AG09309 (cell line): ENCODE measurements around the gene SLC25A41.

ENCODE experiments used
- DNase-seq: peaks from one replicate; pipeline ENCODE4 v3.0.0-alpha.2; 2010; ENCODE audit warnings: low read depth
- H3K4me3 ChIP-seq: 2 replicates; pipeline ENCODE4 v1.5.1; 2011; ENCODE audit warnings: mild to moderate bottlenecking, low read depth, low read length, moderate library complexity; ENCODE audit not compliant: control insufficient read depth
- CTCF ChIP-seq: IDR thresholded peaks from 2 replicates; pipeline ENCODE4 v1.5.1; 2011; ENCODE audit warnings: mild to moderate bottlenecking, low read depth, low read length, inconsistent platforms; ENCODE audit not compliant: insufficient read depth, control insufficient read depth; ENCODE audit errors: missing control alignments

SLC25A41 gene

GRCh38 chr19:6424195-6424938, 9.2 kb downstream of the SLC25A41 start, which contains the start of gene KHSRP:
Gene KHSRP, minus strand, starts transcription at chr19:6424811. Its CDS starts 110 bp downstream, at chr19:6424701.
- peak within 1 kb of the TSS; percentile 98 for H3K4me3 ChIP-seq
- no peak for TF ChIP-seq CTCF
- no peak for DNase-seq

GRCh38 chr19:6423499-6424194, 9.9 kb downstream of the SLC25A41 start:
- TF ChIP-seq CTCF, result no peak
- no peak for DNase-seq
- H3K4me3 ChIP-seq, result peak overlapping the region; percentile 98

GRCh38 chr19:6421075-6422014, 12.2 kb downstream of the SLC25A41 start:
- no peak for DNase-seq
- TF ChIP-seq CTCF, result no peak
- H3K4me3 ChIP-seq, result no peak overlapping the region

GRCh38 chr19:6418562-6418932, 15.0 kb downstream of the SLC25A41 start:
- no peak for DNase-seq
- H3K4me3 ChIP-seq, result no peak overlapping the region
- TF ChIP-seq CTCF, result no peak

- DNase-seq, result no peak
- peak; percentile 57 for TF ChIP-seq CTCF
- no peak overlapping the region for H3K4me3 ChIP-seq
These were observed 15.6 kb downstream of the SLC25A41 start for GRCh38 chr19:6417713-6418561.
